ENCODE data around the gene AQP2. TPM values are rescaled to one million over a fixed set of nuclear protein-coding genes. Genes with fewer than 3 reads are reported as not detected.

Gene AQP2
- total RNA-seq, 5 donors from 2014 or later (not counting 1 experiment from before 2014, with no cell fraction given): not detected

DNA sequence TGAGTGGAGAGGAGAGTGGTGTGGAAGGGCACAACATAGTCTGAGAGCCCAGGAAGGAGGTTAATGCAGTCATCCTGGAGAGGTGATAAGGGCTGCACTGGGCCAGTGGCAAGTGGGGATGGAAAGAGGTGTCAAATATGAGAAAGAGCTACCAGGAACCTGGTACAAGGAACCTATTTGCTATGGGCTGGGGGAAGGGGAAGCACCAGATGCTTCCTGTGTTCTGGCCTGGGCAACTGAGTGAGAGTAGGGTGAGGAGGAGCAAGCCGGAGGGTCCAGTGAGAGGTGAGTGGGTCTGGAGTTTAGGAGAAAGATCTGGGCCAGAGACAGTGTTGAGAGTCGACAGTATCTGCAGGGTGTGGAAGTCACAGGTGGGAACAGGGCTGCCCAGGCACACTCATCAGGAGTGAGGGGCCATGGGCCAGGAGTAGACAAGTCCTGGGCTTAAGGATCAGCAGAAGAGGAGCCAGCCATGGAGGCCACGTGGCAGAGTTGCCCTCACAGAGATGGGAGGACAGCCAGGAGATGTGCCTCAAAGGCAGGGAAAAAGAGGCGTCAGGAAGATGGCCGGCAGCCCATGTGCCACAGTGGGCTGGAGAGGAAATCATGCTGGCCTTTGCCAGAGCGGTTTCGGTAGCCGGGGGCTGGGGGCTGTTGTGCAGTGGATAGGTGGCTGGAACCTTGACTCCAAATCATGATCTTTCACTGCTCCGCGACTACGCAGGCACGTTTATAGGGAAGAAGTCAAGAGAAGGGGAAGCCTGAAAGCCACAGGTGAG lies 19.3 kb downstream of the AQP2 start:
- peaks cover 4 to 6% (median 4%) of the 10 kb centered on the region in 3 donors for H3K4me1 Mint-ChIP-seq
- WGBS (ENCODE audit: insufficient coverage): 67% methylated on average over 10 of the region's 12 CpGs
- H3K36me3 Mint-ChIP-seq: no peaks in the 10 kb centered on the region
- no peak overlapping the region for H3K27ac ChIP-seq (ENCODE audit: low read length)
- no peak overlapping the region for H3K4me3 Mint-ChIP-seq
- H3K27me3 ChIP-seq (replicated peaks in 1 of 2; ENCODE audit: control insufficient read depth in 2 of 2, extremely low read depth in 1 of 2, insufficient read depth in 2 of 2, low read length in 1 of 2): peaks cover 0 to 72% of the 10 kb centered on the region in 2 experiments
- no peak for DNase-seq
- no peak overlapping the region for H3K4me3 ChIP-seq (ENCODE audit: control insufficient read depth in 1 of 2, extremely low read depth in 1 of 2, low read length in 1 of 2)
- CTCF ChIA-PET: interaction anchor here in 1 of 2 donors (0.7 kb wide), 1 partner anchor 443 kb away, joined by 5 read pairs; no protein-coding TSS in a partner anchor
- H3K9me3 ChIP-seq: no peaks in the 10 kb centered on the region
- peaks cover 0 to 16% of the 10 kb centered on the region in 2 experiments for H3K4me1 ChIP-seq (ENCODE audit: control insufficient read depth in 1 of 2, extremely low read depth in 1 of 2, insufficient read depth in 2 of 2, low read length in 2 of 2)
- peaks cover 6 to 19% of the 10 kb centered on the region in 2 donors for H3K27me3 Mint-ChIP-seq
- ATAC-seq (replicated peaks in 1 of 4): no peak
- no peaks in the 10 kb centered on the region for H3K9me3 Mint-ChIP-seq
- H3K36me3 ChIP-seq (ENCODE audit: control insufficient read depth in 2 of 2, extremely low read depth in 1 of 2, insufficient read depth in 1 of 2, low read length in 1 of 2): no peaks in the 10 kb centered on the region
- H3K27ac Mint-ChIP-seq: no peak overlapping the region
- POLR2A ChIA-PET: no interaction called here

DNA sequence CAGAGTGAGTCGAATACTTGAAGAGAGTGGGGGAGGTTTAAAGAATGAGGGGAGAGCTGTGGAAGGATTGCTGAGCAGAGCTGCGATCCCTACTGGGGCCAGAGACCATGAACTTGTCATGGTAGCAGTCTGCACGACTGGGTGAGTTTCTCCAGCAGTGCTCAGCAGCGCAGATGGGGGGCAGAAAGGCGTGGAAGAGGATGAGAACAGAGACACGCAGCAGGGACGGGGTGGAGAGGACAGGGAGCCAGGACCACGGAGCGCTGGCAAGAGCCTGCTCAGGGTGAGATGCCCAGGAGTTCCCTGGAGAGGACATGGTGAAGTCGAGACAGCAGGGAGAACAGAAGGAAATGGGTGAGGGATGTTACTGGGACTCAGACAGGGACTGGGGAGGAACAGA lies 20.1 kb downstream of the AQP2 start:
- Mint-ChIP-seq H3K36me3 (no peaks in the 10 kb centered on the region), H3K9me3 (no peaks in the 10 kb centered on the region), H3K27ac (no peak overlapping the region), H3K4me3 (no peak overlapping the region), H3K4me1 (peaks cover 4 to 6% (median 4%) of the 10 kb centered on the region in 3 donors), H3K27me3 (peaks cover under 1 to 13% of the 10 kb centered on the region in 2 donors)
- Histone ChIP-seq H3K27ac (ENCODE audit: low read length) (no peak overlapping the region), H3K27me3 (replicated peaks in 1 of 2; ENCODE audit: control insufficient read depth in 2 of 2, extremely low read depth in 1 of 2, insufficient read depth in 2 of 2, low read length in 1 of 2) (peaks cover 0 to 67% of the 10 kb centered on the region in 2 experiments), H3K4me3 (ENCODE audit: control insufficient read depth in 1 of 2, extremely low read depth in 1 of 2, low read length in 1 of 2) (no peak overlapping the region), H3K36me3 (ENCODE audit: control insufficient read depth in 2 of 2, extremely low read depth in 1 of 2, insufficient read depth in 1 of 2, low read length in 1 of 2) (no peaks in the 10 kb centered on the region), H3K4me1 (ENCODE audit: control insufficient read depth in 1 of 2, extremely low read depth in 1 of 2, insufficient read depth in 2 of 2, low read length in 2 of 2) (peaks cover 0 to 16% of the 10 kb centered on the region in 2 experiments), H3K9me3 (no peaks in the 10 kb centered on the region)
- 69% methylated on average over 10 of the region's 10 CpGs for WGBS (ENCODE audit: insufficient coverage)
- ATAC-seq (replicated peaks in 1 of 4) (no peak), DNase-seq (no peak)
- ChIA-PET POLR2A (interaction anchor here in 1 of 2 donors (0.6 kb wide), 1 partner anchor 9 kb away, joined by 5 read pairs; no protein-coding TSS in a partner anchor), CTCF (interaction anchor here in 1 of 2 donors (0.7 kb wide), 1 partner anchor 442 kb away, joined by 5 read pairs; no protein-coding TSS in a partner anchor)

DNA sequence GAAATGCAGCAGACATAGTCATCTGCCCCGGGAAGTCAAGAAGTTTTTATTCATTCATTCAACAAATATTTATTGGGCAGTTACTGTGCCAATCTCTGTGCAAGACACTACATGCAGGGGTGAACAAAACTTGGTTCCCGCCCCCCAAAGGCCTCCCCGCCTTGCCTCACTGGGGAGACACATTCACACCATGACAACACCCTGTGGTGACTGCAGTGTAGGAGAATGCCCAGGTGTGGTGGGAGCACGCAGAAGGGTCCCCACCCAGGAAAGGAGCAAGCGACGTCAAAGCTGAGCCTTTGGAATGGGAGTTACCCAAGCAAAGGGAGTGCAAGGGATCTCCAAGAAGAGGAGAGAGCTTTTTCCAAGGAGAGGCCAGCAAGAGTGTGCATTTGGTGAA lies 20.6 kb downstream of the AQP2 start:
- Histone ChIP-seq H3K27ac (ENCODE audit: low read length) (no peak overlapping the region), H3K9me3 (no peaks in the 10 kb centered on the region), H3K36me3 (ENCODE audit: control insufficient read depth in 2 of 2, extremely low read depth in 1 of 2, insufficient read depth in 1 of 2, low read length in 1 of 2) (no peaks in the 10 kb centered on the region), H3K4me3 (ENCODE audit: control insufficient read depth in 1 of 2, extremely low read depth in 1 of 2, low read length in 1 of 2) (no peak overlapping the region), H3K27me3 (replicated peaks in 1 of 2; ENCODE audit: control insufficient read depth in 2 of 2, extremely low read depth in 1 of 2, insufficient read depth in 2 of 2, low read length in 1 of 2) (peaks cover 0 to 62% of the 10 kb centered on the region in 2 experiments), H3K4me1 (ENCODE audit: control insufficient read depth in 1 of 2, extremely low read depth in 1 of 2, insufficient read depth in 2 of 2, low read length in 2 of 2) (peaks cover 0 to 16% of the 10 kb centered on the region in 2 experiments)
- ATAC-seq (replicated peaks in 1 of 4): no peak
- H3K4me3 Mint-ChIP-seq: no peak overlapping the region
- POLR2A ChIA-PET: interaction anchor here in 1 of 2 donors (0.6 kb wide), 1 partner anchor 9 kb away, joined by 5 read pairs; no protein-coding TSS in a partner anchor
- H3K4me1 Mint-ChIP-seq: peaks cover 4 to 6% (median 4%) of the 10 kb centered on the region in 3 donors
- peaks cover 0 to 12% of the 10 kb centered on the region in 2 donors for H3K27me3 Mint-ChIP-seq
- CTCF ChIA-PET: no interaction called here
- no peak overlapping the region for H3K27ac Mint-ChIP-seq
- DNase-seq: no peak
- H3K36me3 Mint-ChIP-seq: no peaks in the 10 kb centered on the region
- H3K9me3 Mint-ChIP-seq: no peaks in the 10 kb centered on the region
- WGBS (ENCODE audit: insufficient coverage): 86% methylated on average over 3 of the region's 6 CpGs

DNA sequence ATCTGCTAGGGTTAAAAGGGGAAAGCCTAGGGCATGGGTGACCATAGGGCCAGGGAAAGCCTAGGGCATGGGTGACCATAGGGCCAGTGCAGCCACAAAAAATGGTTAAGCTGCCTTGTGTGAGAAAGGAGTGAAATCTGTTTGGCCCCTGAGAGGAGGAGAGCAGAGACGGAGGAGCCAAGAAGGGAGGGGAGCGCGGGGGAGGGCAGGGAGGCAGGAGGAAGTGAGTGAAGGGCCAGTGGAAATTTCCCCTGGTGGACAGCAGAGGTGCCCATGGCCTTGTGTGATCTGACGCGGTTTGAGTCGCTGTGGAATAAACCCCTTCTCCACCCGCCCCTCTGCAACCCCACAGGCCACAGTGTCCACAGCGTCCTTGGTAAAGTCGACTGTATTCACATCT lies 21.6 kb downstream of the AQP2 start:
- Mint-ChIP-seq H3K36me3 (no peaks in the 10 kb centered on the region), H3K27ac (no peak overlapping the region), H3K4me1 (peaks cover 2% of the 10 kb centered on the region in 3 donors), H3K4me3 (no peak overlapping the region), H3K27me3 (peaks cover 0 to 3% of the 10 kb centered on the region in 2 donors), H3K9me3 (no peaks in the 10 kb centered on the region)
- Histone ChIP-seq H3K27ac (ENCODE audit: low read length) (no peak overlapping the region), H3K4me1 (ENCODE audit: control insufficient read depth in 1 of 2, extremely low read depth in 1 of 2, insufficient read depth in 2 of 2, low read length in 2 of 2) (peaks cover 0 to 10% of the 10 kb centered on the region in 2 experiments), H3K36me3 (ENCODE audit: control insufficient read depth in 2 of 2, extremely low read depth in 1 of 2, insufficient read depth in 1 of 2, low read length in 1 of 2) (no peaks in the 10 kb centered on the region), H3K9me3 (no peaks in the 10 kb centered on the region), H3K4me3 (ENCODE audit: control insufficient read depth in 1 of 2, extremely low read depth in 1 of 2, low read length in 1 of 2) (no peak overlapping the region), H3K27me3 (replicated peaks in 1 of 2; ENCODE audit: control insufficient read depth in 2 of 2, extremely low read depth in 1 of 2, insufficient read depth in 2 of 2, low read length in 1 of 2) (peaks cover 0 to 53% of the 10 kb centered on the region in 2 experiments)
- ATAC-seq (replicated peaks in 1 of 4): no peak
- WGBS (ENCODE audit: insufficient coverage): 50% methylated on average over 1 of the region's 9 CpGs
- ChIA-PET POLR2A (no interaction called here), CTCF (no interaction called here)
- DNase-seq: no peak

DNA sequence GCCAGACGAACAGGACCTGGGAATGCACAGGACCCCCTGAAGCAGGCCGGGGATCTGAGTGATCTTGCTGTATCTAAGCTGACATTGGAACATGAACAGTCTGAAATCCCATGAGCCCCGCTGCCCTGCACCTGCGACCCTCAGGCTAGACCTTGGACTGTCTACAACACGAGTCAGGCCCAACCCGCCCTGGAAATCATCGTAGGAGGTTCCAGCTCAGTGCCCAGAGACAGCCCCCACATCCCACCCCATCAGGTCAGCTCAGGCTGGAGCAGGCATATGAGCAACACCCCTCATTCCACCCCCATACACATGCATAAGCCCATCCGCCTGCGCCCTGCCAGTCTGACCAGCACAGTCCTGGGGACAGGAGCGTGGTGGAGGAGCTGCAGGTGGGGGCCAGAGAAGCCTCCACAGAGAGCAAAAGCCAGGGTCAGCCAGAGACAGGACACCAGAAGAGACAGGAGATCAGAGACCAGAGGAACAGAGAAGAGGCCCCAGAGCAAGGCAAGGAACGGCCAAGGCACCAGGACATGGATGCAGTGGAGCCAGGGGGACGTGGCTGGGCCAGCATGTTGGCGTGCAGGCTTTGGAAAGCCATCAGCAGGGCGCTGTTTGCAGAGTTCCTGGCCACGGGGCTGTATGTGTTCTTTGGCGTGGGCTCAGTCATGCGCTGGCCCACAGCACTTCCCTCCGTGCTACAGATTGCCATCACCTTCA lies 22.3 kb downstream of the AQP2 start, which contains the start of gene AQP6:
TSS of gene AQP6 (plus strand) at position 307 of the 720 bp plus-strand sequence. CDS start at position 534, 227 bp downstream.
- ATAC-seq (replicated peaks in 1 of 4) (no peak), DNase-seq (no peak)
- H3K27me3 ChIP-seq (replicated peaks in 1 of 2; ENCODE audit: control insufficient read depth in 2 of 2, extremely low read depth in 1 of 2, insufficient read depth in 2 of 2, low read length in 1 of 2): peaks cover 0 to 47% of the 10 kb centered on the region in 2 experiments
- 80% methylated on average over 14 of the region's 18 CpGs for WGBS (ENCODE audit: insufficient coverage)
- ChIA-PET POLR2A (no interaction called here), CTCF (no interaction called here)
- no peak within 1 kb of the TSS for H3K4me3 ChIP-seq (ENCODE audit: control insufficient read depth in 1 of 2, extremely low read depth in 1 of 2, low read length in 1 of 2)
- Mint-ChIP-seq H3K27ac (no peak within 1 kb of the TSS), H3K27me3 (peaks cover 0 to 3% of the 10 kb centered on the region in 2 donors), H3K4me3 (no peak within 1 kb of the TSS), H3K4me1 (peaks cover 0 to 1% (median 0%) of the 10 kb centered on the region in 3 donors), H3K36me3 (no peaks in the 10 kb centered on the region), H3K9me3 (no peaks in the 10 kb centered on the region)
- H3K36me3 ChIP-seq (ENCODE audit: control insufficient read depth in 2 of 2, extremely low read depth in 1 of 2, insufficient read depth in 1 of 2, low read length in 1 of 2): no peaks in the 10 kb centered on the region
- no peaks in the 10 kb centered on the region for H3K9me3 ChIP-seq
- no peak within 1 kb of the TSS for H3K27ac ChIP-seq (ENCODE audit: low read length)
- H3K4me1 ChIP-seq (ENCODE audit: control insufficient read depth in 1 of 2, extremely low read depth in 1 of 2, insufficient read depth in 2 of 2, low read length in 2 of 2): peaks cover 0 to 3% of the 10 kb centered on the region in 2 experiments

DNA sequence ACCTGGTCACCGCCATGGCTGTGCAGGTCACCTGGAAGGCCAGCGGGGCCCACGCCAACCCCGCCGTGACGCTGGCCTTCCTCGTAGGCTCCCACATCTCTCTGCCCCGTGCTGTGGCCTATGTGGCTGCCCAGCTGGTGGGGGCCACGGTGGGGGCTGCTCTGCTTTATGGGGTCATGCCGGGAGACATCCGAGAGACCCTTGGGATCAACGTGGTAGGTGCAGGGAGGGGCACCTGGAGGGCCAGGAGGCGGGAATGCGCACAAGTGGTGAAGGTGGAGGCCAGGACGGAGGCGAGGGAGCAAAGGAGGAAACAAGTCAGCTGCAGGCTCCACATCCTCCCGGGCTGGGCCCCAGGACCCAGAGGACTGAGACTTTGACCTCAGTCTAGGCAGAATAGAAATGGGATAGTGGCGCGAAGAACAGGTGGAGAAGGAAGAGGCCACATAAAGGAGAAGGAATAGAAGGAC lies 22.9 kb downstream of the AQP2 start:
- no peak overlapping the region for H3K27ac ChIP-seq (ENCODE audit: low read length)
- POLR2A ChIA-PET: no interaction called here
- no peaks in the 10 kb centered on the region for H3K9me3 Mint-ChIP-seq
- ATAC-seq (replicated peaks in 1 of 4) (no peak), DNase-seq (no peak)
- H3K36me3 ChIP-seq (ENCODE audit: control insufficient read depth in 2 of 2, extremely low read depth in 1 of 2, insufficient read depth in 1 of 2, low read length in 1 of 2): no peaks in the 10 kb centered on the region
- WGBS (ENCODE audit: insufficient coverage): 85% methylated on average over 17 of the region's 19 CpGs
- H3K36me3 Mint-ChIP-seq: no peaks in the 10 kb centered on the region
- no peaks in the 10 kb centered on the region for H3K9me3 ChIP-seq
- no peak overlapping the region for H3K4me3 Mint-ChIP-seq
- H3K27ac Mint-ChIP-seq: no peak overlapping the region
- H3K27me3 ChIP-seq (replicated peaks in 1 of 2; ENCODE audit: control insufficient read depth in 2 of 2, extremely low read depth in 1 of 2, insufficient read depth in 2 of 2, low read length in 1 of 2): peaks cover 0 to 41% of the 10 kb centered on the region in 2 experiments
- CTCF ChIA-PET: no interaction called here
- H3K4me3 ChIP-seq (ENCODE audit: control insufficient read depth in 1 of 2, extremely low read depth in 1 of 2, low read length in 1 of 2): no peak overlapping the region
- peaks cover 0 to 3% of the 10 kb centered on the region in 2 donors for H3K27me3 Mint-ChIP-seq
- no peaks in the 10 kb centered on the region for H3K4me1 ChIP-seq (ENCODE audit: control insufficient read depth in 1 of 2, extremely low read depth in 1 of 2, insufficient read depth in 2 of 2, low read length in 2 of 2)
- no peaks in the 10 kb centered on the region for H3K4me1 Mint-ChIP-seq

All from T-cell (primary cell).